HEK293 (cell line): ENCODE results near the gene TC2N.

ENCODE experiments used
- YY1 ChIP-seq: fragments of 450-650 bp; formaldehyde crosslinking; IDR thresholded peaks from 2 replicates; pipeline ENCODE4 v1.5.1; 2018; ENCODE audit warnings: missing biosample characterization, missing genetic modification characterization
- ZNF391 ChIP-seq: fragments of 450-650 bp; formaldehyde crosslinking; IDR thresholded peaks from 2 replicates; pipeline ENCODE4 v1.5.1; 2016; ENCODE audit warnings: low read depth, missing biosample characterization, missing genetic modification characterization, borderline replicate concordance
- ZNF610 ChIP-seq: fragments of 450-650 bp; formaldehyde crosslinking; IDR thresholded peaks from 2 replicates; pipeline ENCODE4 v1.5.1; 2016; ENCODE audit warnings: missing biosample characterization, missing genetic modification characterization, borderline replicate concordance
- TF ChIP-seq, protein P1 (sequence below): fragments of 450-650 bp; formaldehyde crosslinking; IDR thresholded peaks from 2 replicates; pipeline ENCODE4; 2016; ENCODE audit warnings: missing biosample characterization, missing genetic modification characterization
- TF ChIP-seq, protein P2 (sequence below): fragments of 450-650 bp; formaldehyde crosslinking; IDR thresholded peaks from 2 replicates; pipeline ENCODE4 v1.5.1; 2016; ENCODE audit warnings: missing biosample characterization, missing genetic modification characterization

DNA sequence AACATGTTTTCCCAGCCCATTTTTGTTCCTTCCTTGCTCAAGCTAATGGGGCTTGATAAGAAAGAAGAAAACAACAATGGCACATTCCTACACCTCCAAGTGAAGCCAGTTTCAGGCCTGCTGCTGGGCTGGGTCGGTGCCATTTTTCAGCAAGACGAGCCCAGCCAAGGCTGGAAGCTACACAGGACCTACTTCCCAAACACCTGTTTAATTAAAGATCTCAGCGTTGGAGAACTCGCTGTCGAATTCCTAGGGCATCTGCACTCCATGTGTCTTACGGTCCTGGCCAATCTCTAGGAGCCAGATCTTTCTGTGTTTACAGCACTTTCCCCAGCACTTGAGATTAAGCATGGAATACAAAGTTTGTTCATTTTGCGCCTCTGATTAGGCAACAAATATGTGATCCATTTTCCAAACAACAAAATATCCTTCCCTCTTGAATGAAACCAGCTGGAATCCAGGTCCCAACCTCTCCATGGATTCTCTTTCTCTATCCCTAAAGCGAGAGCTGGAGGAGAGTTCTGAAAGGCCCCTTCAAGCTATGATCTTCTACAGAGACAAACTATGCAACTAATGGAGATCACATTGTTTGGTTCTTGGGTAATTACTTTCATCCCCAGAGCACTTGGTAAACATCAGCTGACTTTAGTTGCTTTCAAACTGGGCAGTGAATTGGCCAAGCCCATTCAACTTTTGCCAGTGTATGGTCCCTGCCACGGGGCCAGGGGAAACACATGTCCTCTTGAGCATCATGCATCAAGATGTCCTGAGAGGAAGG is 34.3 kb upstream of the TC2N start:
- TF ChIP-seq ZNF610 (tag by site-specific recombination) (no peak), YY1 (no peak), ZNF391 (tag by site-specific recombination) (no peak)
- TF ChIP-seq, protein P1, sequence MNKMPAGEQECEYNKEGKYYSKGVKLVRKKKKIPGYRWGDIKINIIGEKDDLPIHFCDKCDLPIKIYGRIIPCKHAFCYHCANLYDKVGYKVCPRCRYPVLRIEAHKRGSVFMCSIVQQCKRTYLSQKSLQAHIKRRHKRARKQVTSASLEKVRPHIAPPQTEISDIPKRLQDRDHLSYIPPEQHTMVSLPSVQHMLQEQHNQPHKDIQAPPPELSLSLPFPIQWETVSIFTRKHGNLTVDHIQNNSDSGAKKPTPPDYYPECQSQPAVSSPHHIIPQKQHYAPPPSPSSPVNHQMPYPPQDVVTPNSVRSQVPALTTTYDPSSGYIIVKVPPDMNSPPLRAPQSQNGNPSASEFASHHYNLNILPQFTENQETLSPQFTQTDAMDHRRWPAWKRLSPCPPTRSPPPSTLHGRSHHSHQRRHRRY, result no peak
- TF ChIP-seq, protein P2, sequence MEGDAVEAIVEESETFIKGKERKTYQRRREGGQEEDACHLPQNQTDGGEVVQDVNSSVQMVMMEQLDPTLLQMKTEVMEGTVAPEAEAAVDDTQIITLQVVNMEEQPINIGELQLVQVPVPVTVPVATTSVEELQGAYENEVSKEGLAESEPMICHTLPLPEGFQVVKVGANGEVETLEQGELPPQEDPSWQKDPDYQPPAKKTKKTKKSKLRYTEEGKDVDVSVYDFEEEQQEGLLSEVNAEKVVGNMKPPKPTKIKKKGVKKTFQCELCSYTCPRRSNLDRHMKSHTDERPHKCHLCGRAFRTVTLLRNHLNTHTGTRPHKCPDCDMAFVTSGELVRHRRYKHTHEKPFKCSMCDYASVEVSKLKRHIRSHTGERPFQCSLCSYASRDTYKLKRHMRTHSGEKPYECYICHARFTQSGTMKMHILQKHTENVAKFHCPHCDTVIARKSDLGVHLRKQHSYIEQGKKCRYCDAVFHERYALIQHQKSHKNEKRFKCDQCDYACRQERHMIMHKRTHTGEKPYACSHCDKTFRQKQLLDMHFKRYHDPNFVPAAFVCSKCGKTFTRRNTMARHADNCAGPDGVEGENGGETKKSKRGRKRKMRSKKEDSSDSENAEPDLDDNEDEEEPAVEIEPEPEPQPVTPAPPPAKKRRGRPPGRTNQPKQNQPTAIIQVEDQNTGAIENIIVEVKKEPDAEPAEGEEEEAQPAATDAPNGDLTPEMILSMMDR (tag by site-specific recombination), result no peak
